ENCODE results near the gene RRP1B.
"Not testable (repeated sequence)": the region's sequence is repeated elsewhere in the genome, so short reads cannot be mapped to it uniquely, and the experiment has no call there.

RRP1B gene

GRCh38 chr21:43676391-43676790, 17.0 kb downstream of the RRP1B start:
- no peak for DNase-seq

DNA sequence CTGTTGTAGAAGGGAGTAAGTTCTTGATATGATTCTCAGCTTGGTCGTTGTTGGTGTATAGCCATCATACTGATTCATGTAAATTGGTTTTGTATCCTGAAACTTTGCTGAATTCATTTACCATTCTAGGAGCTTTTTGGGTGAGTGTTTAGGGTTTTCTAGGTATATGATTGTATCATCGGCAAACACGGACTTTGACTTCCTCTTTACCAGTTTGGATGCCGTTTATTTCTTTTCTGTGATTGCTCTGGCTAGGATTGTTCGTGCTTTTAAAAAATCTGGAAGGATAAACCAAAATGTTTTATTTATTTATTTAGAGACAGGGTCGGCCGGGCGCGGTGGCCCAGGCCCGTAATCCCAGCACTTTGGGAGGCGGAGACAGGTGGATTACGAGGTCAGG, 20.6 kb downstream of the RRP1B start:
- DNase-seq: no peak

DNA sequence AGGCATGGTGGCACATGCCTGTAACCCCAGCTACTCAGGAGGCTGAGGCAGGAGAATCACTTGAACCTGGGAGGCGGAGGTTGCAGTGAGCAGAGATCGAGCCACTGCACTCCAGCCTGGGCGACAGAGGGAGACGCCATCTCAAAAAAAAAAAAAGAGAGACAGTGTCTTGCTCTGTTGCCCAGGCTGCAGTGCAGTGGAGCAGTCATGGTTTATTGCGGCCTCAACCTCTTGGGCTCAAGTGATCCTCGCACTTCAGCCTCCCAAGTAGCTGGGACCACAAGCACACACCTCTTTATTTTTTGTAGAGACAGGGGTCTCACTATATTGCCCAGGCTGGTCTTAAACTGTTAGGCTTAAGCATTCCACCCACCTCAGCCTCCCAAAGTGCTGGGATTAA, 21.1 kb downstream of the RRP1B start:
- not testable (repeated sequence) for DNase-seq

GRCh38 chr21:43681650-43682049, 22.3 kb downstream of the RRP1B start:
- DNase-seq: no peak

DNA sequence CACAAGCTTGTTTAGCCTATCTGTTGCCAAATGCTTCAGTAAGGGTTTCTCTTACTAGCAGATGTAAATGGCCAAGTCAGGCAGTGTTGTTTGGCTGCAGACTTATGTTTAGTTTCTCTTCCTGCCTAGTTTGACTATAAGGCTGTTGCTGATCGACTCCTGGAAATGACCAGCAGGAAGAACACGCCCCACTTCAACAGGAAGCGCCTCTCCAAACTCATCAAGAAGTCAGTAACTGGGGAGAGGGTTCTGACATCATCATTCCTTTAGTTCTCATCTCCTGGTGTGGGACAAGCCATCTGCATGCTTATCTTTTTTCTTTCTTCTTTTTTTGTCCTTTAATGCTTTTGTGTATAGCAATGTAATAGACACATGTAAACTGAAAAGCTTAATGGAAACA, 25.1 kb downstream of the RRP1B start:
- no peak for DNase-seq

DNA sequence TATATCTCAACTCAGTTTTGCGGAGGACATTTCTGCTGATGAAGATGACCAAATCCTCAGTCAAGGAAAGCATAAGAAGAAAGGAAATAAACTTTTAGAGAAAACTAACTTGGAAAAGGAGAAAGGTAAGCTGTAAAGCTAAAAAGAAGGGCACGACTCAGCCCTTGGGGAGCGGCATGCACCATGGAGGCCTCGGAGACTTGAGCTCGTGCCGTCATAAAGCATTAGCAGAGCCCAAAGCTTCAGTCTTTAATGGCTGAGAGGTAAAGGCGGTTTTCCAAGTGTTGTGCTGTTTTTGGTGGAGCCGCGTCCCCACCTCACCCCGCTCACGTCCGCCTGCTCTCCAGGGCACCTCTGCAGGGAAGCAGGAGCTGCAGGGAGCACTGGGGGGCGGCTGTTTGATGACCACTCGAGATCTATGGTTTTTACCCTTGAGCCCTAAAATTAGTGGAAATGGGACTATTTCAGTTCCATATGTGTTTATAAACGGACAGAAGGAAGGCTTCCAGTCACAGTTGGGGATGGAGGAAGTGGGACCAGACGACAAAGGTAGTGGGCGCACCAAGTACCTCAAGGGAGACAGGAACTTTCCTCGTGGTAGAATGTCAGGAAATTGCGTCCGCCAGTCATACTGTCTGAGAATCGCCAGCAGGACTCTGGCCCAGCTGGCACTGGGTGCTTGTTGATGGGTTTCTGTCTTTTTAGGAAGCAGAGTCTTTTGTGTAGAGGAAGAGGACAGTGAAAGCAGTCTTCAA, 27.6 kb downstream of the RRP1B start:
- no peak for DNase-seq

GRCh38 chr21:43687566-43688399, 28.4 kb downstream of the RRP1B start:
- no peak for DNase-seq

- DNase-seq: no peak
These were observed 29.5 kb downstream of the RRP1B start for GRCh38 chr21:43688906-43689305.

- no peak for DNase-seq
These were observed 30.4 kb downstream of the RRP1B start for GRCh38 chr21:43689556-43690337.

DNA sequence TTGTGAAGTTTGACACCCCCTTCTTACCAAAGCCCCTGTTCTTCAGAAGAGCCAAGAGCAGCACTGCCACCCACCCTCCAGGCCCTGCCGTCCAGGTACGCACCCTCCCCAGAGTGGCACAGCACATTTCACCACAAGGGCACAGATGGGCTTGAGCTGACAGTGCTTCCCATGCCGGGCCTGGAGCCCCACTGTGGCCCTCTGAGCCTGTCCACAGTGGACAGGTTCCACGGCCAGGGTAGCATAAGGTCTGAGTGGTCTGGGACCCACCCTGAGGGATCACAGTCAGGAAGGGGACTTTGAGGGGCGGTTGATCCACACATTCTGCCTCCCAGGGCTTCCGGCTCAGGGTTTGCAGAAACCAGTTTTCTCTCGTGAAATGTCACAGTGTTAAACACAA, 31.0 kb downstream of the RRP1B start:
- DNase-seq: no peak

GRCh38 chr21:43691086-43691795, 31.9 kb downstream of the RRP1B start:
- no peak for DNase-seq

DNA sequence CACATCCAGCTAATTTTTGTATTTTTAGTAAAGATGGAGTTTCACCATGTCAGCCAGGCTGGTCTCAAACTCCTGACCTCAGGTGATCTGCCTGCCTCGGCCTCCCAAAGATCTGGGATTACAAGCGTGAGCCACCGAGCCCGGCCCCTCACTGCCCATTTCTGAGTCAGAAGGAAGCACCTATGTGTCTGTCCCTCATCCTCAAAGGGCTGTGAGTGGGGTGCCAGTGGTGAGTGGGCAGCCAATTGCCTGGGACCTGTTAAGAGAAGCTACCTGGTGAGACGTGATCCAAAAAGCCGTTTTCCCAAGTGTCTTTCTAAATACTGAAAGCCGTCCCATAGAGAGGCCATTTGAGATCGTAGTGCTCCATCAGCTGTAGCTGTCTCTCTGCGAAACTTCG, 32.4 kb downstream of the RRP1B start:
- no peak for DNase-seq

- no peak for DNase-seq
These were observed 33.6 kb downstream of the RRP1B start for GRCh38 chr21:43692949-43693348.

DNA sequence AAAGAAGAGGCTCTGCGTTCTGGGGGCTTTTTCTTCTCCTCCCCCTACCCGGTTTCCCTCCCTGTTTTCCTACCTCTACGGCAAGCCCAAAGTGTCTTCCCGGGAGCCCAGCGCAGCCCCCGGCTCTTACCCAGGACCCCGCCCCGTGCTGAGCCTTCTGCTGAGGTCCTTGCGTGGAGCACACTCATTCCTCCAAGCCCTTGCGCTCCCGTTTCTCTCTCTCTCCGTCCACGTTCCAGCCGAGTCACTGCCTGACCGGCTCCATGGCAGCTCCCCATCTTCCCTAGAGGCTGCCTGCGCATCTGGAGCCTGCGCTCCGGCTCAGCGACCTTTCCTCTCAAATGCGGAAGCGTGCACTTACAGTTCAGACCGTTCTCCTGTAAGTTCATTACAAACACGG, 34.6 kb downstream of the RRP1B start:
- no peak for DNase-seq

GRCh38 chr21:43694437-43695079, 35.2 kb downstream of the RRP1B start:
- DNase-seq: no peak

- DNase-seq: no peak
These were observed 36.9 kb downstream of the RRP1B start for GRCh38 chr21:43696214-43696613.

- DNase-seq: no peak
These were observed 38.6 kb downstream of the RRP1B start for GRCh38 chr21:43697758-43698643.

GRCh38 chr21:43699492-43699777, 40.1 kb downstream of the RRP1B start:
- not testable (repeated sequence) for DNase-seq

GRCh38 chr21:43699933-43700599, 40.7 kb downstream of the RRP1B start:
- no peak for DNase-seq

DNA sequence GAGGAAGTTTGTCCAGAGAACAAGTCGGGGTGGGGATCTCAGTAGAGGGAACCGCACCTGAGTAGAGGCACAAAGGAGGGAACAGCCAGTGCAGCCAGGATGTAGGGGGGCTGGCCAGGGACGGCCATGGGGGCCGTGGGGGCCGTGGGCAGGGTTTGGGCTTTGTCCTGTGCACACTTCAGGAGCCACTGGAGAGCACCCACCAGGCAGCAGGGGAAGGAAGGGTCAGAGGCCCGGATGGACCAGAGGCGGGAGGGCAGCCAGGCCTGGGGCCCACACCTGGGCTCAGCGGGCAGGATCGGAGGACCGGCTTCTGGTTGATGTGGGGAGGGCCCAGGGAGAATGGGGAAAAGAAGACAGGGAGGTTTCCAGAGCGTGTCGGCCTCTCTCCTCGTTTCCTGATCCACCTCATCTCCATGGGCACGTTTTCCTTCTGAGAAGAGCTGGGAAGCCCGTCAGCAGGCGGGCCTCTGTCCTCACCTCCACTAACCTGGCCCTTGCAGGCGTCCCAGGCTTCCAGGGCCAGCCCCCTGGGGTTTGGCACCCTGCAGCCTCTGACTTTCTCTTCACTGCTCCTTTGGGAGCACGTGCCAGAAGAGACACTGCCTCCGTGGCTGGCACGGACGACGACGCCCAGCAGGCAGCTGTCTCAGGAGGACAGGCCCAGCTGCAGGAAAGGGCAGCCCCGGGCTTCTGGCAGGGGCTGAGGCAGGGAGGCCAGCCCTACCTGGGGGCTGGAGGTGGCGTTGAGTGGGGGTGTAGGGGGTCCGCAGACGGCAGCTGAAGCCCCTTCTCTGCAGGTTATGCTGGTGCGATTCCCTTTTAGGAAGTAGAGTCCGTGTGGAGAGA, 42.8 kb downstream of the RRP1B start:
- no peak for DNase-seq

Measured in NCI-H524 (cell line).